AG04449 (cell line): ENCODE measurements around the gene CHTF8.

Experiments
- CTCF ChIA-PET: fragments of 350-600 bp; formaldehyde crosslinking; extraction: SDS; loops from one replicate; lab custom pipeline; 2021; ENCODE audit warnings: antibody characterized with exemption; lab: Yijun Ruan, JAX
- POLR2A ChIA-PET: fragments of 400-600, 350-600 bp; formaldehyde crosslinking; extraction: SDS; loops from one replicate; lab custom pipeline; 2020; ENCODE audit warnings: antibody characterized with exemption, inconsistent platforms; lab: Yijun Ruan, JAX
- DNase-seq: peaks from one replicate; pipeline ENCODE4 v3.0.0-alpha.2; 2010; ENCODE audit warnings: low read depth, low spot score
- H3K4me3 ChIP-seq: 2 replicates; pipeline ENCODE4 v1.5.1; 2011; ENCODE audit warnings: low read depth, mild to moderate bottlenecking, control low read depth, low read length
- TF ChIP-seq, protein P1 (sequence below): IDR thresholded peaks from one replicate; pipeline ENCODE4 v1.5.1; 2011; ENCODE audit warnings: mild to moderate bottlenecking, moderate library complexity, low read length, control low read depth, inconsistent platforms; ENCODE audit not compliant: insufficient read depth; ENCODE audit errors: missing control alignments

The CHTF8 gene

GRCh38 chr16:69123910-69124309 lies 8.5 kb downstream of the CHTF8 start:
- DNase-seq = no peak
- CTCF ChIA-PET = interaction anchor here (0.6 to 16.2 kb wide), 49 partner anchors 10 to 608 kb away, joined by 3 to 303 read pairs (median 4); partner anchors contain the start of genes CHTF8, HAS3, TANGO6 and UTP4
- TF ChIP-seq, protein P1, sequence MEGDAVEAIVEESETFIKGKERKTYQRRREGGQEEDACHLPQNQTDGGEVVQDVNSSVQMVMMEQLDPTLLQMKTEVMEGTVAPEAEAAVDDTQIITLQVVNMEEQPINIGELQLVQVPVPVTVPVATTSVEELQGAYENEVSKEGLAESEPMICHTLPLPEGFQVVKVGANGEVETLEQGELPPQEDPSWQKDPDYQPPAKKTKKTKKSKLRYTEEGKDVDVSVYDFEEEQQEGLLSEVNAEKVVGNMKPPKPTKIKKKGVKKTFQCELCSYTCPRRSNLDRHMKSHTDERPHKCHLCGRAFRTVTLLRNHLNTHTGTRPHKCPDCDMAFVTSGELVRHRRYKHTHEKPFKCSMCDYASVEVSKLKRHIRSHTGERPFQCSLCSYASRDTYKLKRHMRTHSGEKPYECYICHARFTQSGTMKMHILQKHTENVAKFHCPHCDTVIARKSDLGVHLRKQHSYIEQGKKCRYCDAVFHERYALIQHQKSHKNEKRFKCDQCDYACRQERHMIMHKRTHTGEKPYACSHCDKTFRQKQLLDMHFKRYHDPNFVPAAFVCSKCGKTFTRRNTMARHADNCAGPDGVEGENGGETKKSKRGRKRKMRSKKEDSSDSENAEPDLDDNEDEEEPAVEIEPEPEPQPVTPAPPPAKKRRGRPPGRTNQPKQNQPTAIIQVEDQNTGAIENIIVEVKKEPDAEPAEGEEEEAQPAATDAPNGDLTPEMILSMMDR = peak; percentile 52
- POLR2A ChIA-PET = interaction anchor here (0.6 kb wide), 1 partner anchor 138 kb away, joined by 4 read pairs; no protein-coding TSS in a partner anchor
- no peak overlapping the region for H3K4me3 ChIP-seq

DNA sequence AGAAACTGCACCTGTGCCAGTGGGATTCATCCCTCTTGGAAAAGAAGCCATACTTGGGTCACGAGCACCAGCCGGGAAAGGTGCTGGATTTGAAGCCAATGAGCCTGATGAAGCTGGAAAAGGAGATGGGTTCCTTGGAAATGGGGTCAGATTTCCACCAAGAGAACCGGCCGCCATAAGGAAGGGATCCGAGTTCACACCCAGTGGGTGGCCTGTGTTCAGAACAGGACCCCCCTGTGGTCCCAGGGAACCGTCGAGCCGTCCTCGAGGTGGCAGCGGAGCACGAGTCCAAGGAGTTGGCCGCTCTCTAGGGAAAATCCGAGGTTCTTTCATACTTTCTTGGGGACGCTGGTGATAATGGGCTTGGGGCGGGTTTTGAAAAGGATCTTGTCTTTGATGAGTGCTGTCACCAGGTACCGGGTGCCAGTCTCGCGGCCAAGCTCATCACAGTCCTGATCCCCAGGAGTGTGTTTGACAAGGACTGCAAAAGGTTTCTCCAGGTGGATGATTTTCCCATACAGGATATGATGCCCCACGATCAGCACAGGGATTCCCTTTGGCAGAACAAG lies 12.2 kb downstream of the CHTF8 start:
- TF ChIP-seq, protein P1 = no peak
- POLR2A ChIA-PET = no interaction called here
- CTCF ChIA-PET = interaction anchor here (0.7 to 16.2 kb wide), 7 partner anchors 8 to 530 kb away, joined by 3 to 303 read pairs (median 10); partner anchors contain the start of gene TANGO6
- DNase-seq = no peak
- H3K4me3 ChIP-seq = no peak overlapping the region

GRCh38 chr16:69119536-69119935 lies 12.9 kb downstream of the CHTF8 start:
- ChIA-PET CTCF (interaction anchor here (0.8 to 16.2 kb wide), 4 partner anchors 8 to 529 kb away, joined by 3 to 303 read pairs (median 82); partner anchors contain the start of gene TANGO6), POLR2A (no interaction called here)
- no peak for DNase-seq
- TF ChIP-seq, protein P1 = no peak
- no peak overlapping the region for H3K4me3 ChIP-seq

DNA sequence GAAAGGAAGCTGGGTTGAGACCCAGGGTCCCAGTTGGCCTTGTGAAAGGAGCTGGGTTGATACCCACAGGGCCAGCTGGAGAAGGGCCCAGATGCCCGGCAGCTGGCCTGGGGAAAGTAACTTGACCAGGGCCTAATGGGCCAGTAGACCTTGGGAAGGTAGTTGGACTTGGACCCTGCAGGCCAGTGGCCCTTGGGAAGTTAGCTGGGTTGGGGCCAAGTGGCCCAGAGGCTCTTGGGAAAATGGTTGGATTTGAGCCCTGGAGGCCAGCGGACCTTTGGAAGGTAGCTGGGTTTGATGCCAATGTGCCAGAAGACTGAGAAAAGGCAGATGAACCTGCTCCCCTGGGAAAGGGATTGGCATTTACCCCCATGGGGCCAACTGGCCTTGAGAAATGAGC lies 13.4 kb downstream of the CHTF8 start:
- no peak for DNase-seq
- ChIA-PET POLR2A (no interaction called here), CTCF (interaction anchor here (0.7 to 16.2 kb wide), 7 partner anchors 7 to 528 kb away, joined by 3 to 303 read pairs (median 4); partner anchors contain the start of gene TANGO6)
- H3K4me3 ChIP-seq = no peak overlapping the region
- TF ChIP-seq, protein P1 = no peak

- CTCF ChIA-PET = interaction anchor here (0.7 to 16.2 kb wide), 8 partner anchors 7 to 271 kb away, joined by 3 to 303 read pairs (median 4); partner anchors contain the start of genes HAS3 and TANGO6
- POLR2A ChIA-PET = no interaction called here
These were observed 13.9 kb downstream of the CHTF8 start for GRCh38 chr16:69118468-69118867.

GRCh38 chr16:69116906-69117305 lies 15.5 kb downstream of the CHTF8 start:
- CTCF ChIA-PET = interaction anchor here (0.8 to 16.2 kb wide), 7 partner anchors 11 to 526 kb away, joined by 3 to 303 read pairs (median 4); partner anchors contain the start of genes HAS3 and TANGO6
- H3K4me3 ChIP-seq = no peak overlapping the region
- TF ChIP-seq, protein P1 = no peak
- no peak for DNase-seq
- POLR2A ChIA-PET = no interaction called here

More at GRCh38 chr16:69118468-69118867, 13.9 kb downstream of the CHTF8 start:
- TF ChIP-seq, protein P1 = no peak
- no peak for DNase-seq
- H3K4me3 ChIP-seq = no peak overlapping the region
